Inflammatory macrophage treated with lipopolysaccharide for 4 hours (primary cell): ENCODE measurements around the gene ARL16.
A peak's percentile ranks its signal among the peaks of the same experiment; 100 is the strongest.

ENCODE experiments used
- DNase-seq: peaks from one replicate; pipeline ENCODE4 v3.0.0-alpha.2; 2020

The ARL16 gene

DNA sequence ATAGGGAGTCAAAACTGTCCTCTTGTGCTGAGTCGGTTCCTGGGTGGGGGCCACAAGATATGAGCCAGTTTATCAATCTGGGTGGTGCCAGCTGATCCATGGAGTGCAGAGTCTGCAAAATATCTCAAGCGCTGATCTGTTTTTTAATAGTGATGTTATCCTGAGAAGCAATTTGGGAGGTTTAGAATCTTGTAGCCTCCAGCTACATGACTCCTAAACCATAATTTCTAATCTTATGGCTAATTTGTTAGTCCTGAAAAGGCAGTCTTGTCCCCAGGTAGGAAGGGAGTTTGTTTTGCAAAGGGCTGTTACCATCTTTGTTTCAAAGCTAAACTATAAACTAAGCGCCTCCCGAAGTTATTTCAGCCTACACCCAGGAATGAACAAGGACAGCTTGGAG is 44.9 kb downstream of the ARL16 start:
- no peak for DNase-seq

DNA sequence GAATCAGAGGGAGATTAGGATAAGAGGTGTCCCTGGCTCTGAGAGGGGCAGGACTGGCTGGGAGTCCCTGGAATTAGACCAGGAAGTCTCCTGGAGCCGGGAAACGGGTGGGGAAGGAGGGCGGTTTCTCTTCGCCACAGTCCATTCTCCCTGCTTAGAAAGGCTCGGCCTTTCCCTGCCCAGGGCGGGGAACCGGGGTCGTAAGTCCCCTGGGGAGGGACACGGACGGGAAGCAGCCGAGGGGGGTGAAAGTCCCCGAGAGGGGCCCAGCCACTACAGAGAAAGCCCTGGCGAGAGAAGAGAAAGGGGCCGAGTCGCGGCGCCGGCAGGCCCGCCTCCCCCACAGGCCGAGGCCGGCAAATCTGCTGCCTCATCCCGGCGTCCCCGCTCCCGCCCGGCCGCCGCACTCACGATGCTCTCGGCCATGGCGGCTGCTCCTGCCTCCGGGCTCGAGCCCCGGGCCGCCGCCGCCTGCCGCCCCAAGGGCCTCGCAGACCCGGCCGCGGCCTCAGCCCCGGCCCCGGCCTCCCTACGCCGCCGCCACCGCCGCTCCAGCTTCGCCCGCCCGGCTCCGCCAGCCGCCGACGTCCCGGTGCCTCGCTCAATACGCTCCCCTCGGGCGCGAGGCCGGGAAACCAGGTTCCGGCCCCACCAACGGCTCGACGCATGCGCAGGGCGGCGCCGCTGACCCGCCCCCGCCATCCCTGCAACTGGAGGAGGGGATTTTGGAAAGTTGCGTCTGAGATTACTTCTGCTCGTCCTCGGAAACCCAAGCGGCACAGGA is 46.9 kb downstream of the ARL16 start, which contains the start of the genes NPLOC4 and TSPAN10:
Gene NPLOC4 (minus strand): TSS at position 608 of the 784 bp plus-strand sequence. CDS start 182 bp downstream, at position 426.
Gene TSPAN10 (plus strand): TSS at position 692 of the 784 bp plus-strand sequence. CDS start 5,217 bp downstream, outside the sequence.
- DNase-seq, result peak; percentile 93

DNA sequence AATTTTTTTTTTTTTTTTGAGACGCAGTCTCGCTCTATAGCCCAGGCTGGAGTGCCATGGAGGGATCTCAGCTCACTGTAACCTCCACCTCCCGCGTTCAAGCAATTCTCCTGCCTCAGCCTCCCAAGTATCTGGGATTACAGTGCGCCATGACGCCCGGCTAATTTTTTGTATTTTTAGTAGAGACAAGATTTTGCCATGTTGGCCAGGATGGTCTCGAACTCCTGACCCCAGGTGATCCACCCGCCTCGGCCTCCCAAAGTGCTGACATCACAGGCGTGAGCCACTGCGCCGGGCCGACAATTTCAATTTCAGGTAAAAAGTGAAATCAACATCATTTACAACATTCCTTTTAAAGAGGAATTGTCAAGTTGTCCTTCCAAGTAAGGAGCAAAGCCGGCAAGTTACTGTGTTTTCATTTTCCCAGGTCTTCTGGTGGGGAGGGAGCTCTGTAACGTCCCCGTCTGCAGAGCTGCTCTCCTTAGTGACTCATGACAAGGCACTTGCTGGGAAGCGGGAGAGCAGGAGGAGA is 47.6 kb downstream of the ARL16 start:
- peak; percentile 40 for DNase-seq

DNA sequence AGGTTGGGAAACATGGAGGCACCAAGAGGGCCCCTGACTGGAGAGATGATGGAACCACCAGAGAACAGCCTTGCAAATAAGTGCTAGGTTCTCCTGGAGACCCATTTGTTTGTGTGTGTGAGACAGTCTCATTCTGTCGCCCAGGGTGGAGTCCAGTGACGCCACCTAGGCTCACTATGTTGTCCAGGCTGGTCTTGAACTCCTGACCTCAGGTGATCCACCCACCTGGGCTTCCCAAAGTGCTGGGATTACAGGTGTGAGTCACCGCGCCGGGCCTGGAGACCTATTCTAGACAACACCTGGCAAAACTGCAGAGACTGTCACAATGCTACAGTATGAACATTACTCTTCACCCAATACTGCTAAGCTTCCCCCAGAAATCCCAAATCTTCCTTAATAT is 48.2 kb downstream of the ARL16 start:
- no peak for DNase-seq

DNA sequence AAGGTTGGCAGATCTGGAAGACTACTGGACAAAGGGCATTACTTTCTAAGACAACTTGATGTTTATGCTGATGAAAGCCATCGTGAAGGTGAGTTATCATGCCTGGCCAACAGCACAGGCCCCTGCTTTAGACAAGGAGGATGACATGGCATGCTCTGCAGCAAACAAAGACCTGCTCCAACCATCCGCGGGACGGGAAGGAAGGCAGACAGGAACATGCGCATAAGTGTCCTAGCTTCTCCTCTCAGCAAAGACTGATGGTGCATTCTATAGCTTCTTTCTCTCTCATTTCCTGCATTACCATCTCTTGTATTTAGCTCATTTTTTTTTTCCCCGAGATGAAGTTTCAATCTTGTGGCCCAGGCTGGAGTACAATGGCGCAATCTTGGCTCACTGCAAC is 52.1 kb downstream of the ARL16 start:
- DNase-seq, result no peak
